Measurements from ENCODE around the gene AGTRAP.

Gene AGTRAP

GRCh38 chr1:11697188-11697892 is 38.6 kb upstream of the AGTRAP start:
- peaks cover 0 to 11% (median 0%) of the 10 kb centered on the region in 5 donors for H3K4me1 ChIP-seq (ENCODE audit: control insufficient read depth in 5 of 5, insufficient read depth in 5 of 5, low read length in 5 of 5)
- H3K27me3 ChIP-seq (ENCODE audit: control insufficient read depth in 5 of 5, insufficient read depth in 4 of 5, low read length in 5 of 5): peaks cover 33 to 59% (median 49%) of the 10 kb centered on the region in 5 donors
- no peak overlapping the region for H3K27ac ChIP-seq (ENCODE audit: low read depth, low read length)

GRCh38 chr1:11697893-11698210 is 38.1 kb upstream of the AGTRAP start:
- H3K9ac ChIP-seq (ENCODE audit: low read length in 5 of 5): no peak overlapping the region
- no peak overlapping the region for H3K4me3 ChIP-seq (ENCODE audit: low read depth in 1 of 5, low read length in 5 of 5)
- no peaks in the 10 kb centered on the region for H3K36me3 ChIP-seq (ENCODE audit: control insufficient read depth in 5 of 5, insufficient read depth in 5 of 5, low read length in 5 of 5)
- H3K9me3 ChIP-seq (ENCODE audit: control insufficient read depth in 5 of 5, low read length in 5 of 5): no peaks in the 10 kb centered on the region
- no peak overlapping the region for H3K27ac ChIP-seq (ENCODE audit: low read depth, low read length)
- peaks cover 29 to 57% (median 46%) of the 10 kb centered on the region in 5 donors for H3K27me3 ChIP-seq (ENCODE audit: control insufficient read depth in 5 of 5, insufficient read depth in 4 of 5, low read length in 5 of 5)
- H3K4me1 ChIP-seq (ENCODE audit: control insufficient read depth in 5 of 5, insufficient read depth in 5 of 5, low read length in 5 of 5): peaks cover 0 to 7% (median 0%) of the 10 kb centered on the region in 5 donors

More at GRCh38 chr1:11697188-11697892, 38.6 kb upstream of the AGTRAP start:
- Histone ChIP-seq H3K9ac (ENCODE audit: low read length in 5 of 5) (no peak overlapping the region), H3K9me3 (ENCODE audit: control insufficient read depth in 5 of 5, low read length in 5 of 5) (no peaks in the 10 kb centered on the region), H3K36me3 (ENCODE audit: control insufficient read depth in 5 of 5, insufficient read depth in 5 of 5, low read length in 5 of 5) (no peaks in the 10 kb centered on the region), H3K4me3 (ENCODE audit: low read depth in 1 of 5, low read length in 5 of 5) (no peak overlapping the region)

DNA sequence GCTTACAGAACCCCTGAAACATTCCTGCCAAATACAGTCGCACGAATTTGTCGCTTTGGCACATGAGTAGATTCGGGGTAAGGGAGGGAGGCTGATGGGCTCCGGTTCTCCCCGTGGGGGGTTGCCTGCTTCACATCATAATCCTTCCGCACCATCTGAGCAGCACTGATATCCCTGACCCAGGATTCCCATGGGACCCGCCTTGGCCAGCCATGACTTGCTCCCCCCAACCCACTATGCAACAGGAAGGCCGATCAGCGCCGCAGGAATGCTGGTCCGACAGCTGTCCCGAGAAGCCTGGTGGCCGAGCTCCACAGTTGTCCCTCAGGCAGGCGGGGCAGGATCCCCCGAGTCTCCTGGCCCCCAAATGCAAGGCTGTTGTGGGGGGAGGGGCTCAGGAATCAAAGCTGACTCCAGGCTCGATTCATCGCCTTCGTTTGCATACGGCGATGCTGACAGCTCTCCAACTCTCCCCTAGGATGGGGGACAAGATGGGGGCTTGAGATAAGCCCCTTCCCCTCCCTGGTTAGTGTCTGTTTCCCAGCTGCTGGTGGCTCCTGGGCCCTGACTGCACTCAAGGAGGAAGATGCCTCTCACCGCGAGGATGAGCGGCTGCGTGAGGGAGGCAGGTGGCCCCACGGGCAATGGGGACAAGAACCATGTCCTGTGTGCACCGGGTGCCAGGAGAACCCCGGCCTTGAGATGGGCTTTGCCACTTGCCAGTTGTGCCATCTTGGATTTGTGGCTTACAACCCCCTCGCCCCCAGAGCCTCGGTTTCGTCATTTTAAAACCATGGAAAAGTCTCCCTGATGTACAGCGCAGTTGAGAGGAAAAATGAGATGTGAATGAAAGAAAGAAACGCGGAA is 35.1 kb upstream of the AGTRAP start:
- no peak overlapping the region for H3K9ac ChIP-seq (ENCODE audit: low read length in 5 of 5)

DNA sequence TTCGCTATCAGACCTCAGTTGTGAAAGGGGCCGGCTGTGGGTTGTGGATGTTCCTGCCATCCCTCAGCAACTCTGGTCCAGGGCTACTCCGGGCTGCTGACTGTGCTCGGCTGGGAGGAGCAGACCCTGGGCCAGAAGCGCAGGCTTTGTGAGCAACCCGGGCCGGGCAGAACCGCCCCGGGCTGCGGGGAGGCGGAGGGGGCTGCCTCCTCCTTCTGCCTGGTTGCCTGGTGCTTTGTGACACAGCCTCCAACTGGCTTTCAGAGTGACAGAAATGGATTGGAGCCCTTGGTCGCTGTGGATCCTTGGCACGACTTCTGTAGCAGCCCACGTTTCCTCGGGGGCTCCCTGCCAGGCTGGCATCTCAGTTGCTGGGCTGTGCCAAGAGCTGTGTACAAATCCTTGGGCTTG is 34.4 kb upstream of the AGTRAP start:
- peaks cover 30 to 65% (median 53%) of the 10 kb centered on the region in 5 donors for H3K27me3 ChIP-seq (ENCODE audit: control insufficient read depth in 5 of 5, insufficient read depth in 4 of 5, low read length in 5 of 5)
- no peak overlapping the region for H3K4me3 ChIP-seq (ENCODE audit: low read depth in 1 of 5, low read length in 5 of 5)
- no peaks in the 10 kb centered on the region for H3K4me1 ChIP-seq (ENCODE audit: control insufficient read depth in 5 of 5, insufficient read depth in 5 of 5, low read length in 5 of 5)
- no peaks in the 10 kb centered on the region for H3K9me3 ChIP-seq (ENCODE audit: control insufficient read depth in 5 of 5, low read length in 5 of 5)
- H3K27ac ChIP-seq (ENCODE audit: low read depth, low read length): no peak overlapping the region
- no peaks in the 10 kb centered on the region for H3K36me3 ChIP-seq (ENCODE audit: control insufficient read depth in 5 of 5, insufficient read depth in 5 of 5, low read length in 5 of 5)
- no peak overlapping the region for H3K9ac ChIP-seq (ENCODE audit: low read length in 5 of 5)

More for the DNA sequence above, 35.1 kb upstream of the AGTRAP start:
- Histone ChIP-seq H3K36me3 (ENCODE audit: control insufficient read depth in 5 of 5, insufficient read depth in 5 of 5, low read length in 5 of 5) (no peaks in the 10 kb centered on the region), H3K4me1 (ENCODE audit: control insufficient read depth in 5 of 5, insufficient read depth in 5 of 5, low read length in 5 of 5) (no peaks in the 10 kb centered on the region), H3K4me3 (ENCODE audit: low read depth in 1 of 5, low read length in 5 of 5) (no peak overlapping the region), H3K9me3 (ENCODE audit: control insufficient read depth in 5 of 5, low read length in 5 of 5) (no peaks in the 10 kb centered on the region), H3K27me3 (ENCODE audit: control insufficient read depth in 5 of 5, insufficient read depth in 4 of 5, low read length in 5 of 5) (peaks cover 30 to 61% (median 47%) of the 10 kb centered on the region in 5 donors), H3K27ac (ENCODE audit: low read depth, low read length) (no peak overlapping the region)

DNA sequence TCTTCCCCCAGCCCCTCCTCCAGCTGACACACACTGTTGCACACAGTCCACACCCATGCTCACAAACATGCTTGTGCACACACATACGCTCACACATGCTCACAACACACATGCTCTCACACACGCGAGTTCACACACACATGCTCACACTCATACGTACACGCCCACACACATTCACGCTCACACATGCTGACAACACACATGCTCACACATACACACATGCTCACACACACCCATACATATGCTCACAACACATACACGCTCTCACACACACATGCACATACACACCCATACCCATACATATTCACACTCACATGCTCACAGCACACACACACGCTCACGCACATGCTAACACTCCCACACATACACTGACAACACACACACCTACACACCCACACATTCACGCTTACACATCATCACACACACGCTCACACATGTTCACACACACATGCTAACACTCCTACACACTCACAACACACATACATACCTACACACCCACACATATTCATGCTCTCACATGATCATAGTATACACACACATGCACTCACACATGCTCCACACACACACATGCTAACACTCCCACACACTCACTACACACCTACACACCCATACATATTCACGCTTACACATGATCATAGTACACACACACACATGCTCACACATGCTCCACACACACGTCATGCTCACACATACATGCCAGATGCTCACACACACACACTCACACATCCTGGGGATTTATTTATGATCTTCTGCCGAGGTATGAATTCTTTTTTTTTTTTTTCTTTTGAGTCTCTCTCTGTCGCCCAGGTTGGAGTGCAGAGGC is 33.7 kb upstream of the AGTRAP start:
- Histone ChIP-seq H3K27ac (ENCODE audit: low read depth, low read length) (no peak overlapping the region), H3K4me1 (ENCODE audit: control insufficient read depth in 5 of 5, insufficient read depth in 5 of 5, low read length in 5 of 5) (no peaks in the 10 kb centered on the region), H3K4me3 (ENCODE audit: low read depth in 1 of 5, low read length in 5 of 5) (no peak overlapping the region), H3K36me3 (ENCODE audit: control insufficient read depth in 5 of 5, insufficient read depth in 5 of 5, low read length in 5 of 5) (no peaks in the 10 kb centered on the region), H3K9me3 (ENCODE audit: control insufficient read depth in 5 of 5, low read length in 5 of 5) (no peaks in the 10 kb centered on the region), H3K9ac (ENCODE audit: low read length in 5 of 5) (peak overlapping the region in 1 of 5 donors; percentile 16), H3K27me3 (ENCODE audit: control insufficient read depth in 5 of 5, insufficient read depth in 4 of 5, low read length in 5 of 5) (peaks cover 31 to 66% (median 53%) of the 10 kb centered on the region in 5 donors)

GRCh38 chr1:11703357-11704193 is 32.4 kb upstream of the AGTRAP start:
- no peak overlapping the region for H3K27ac ChIP-seq (ENCODE audit: low read depth, low read length)
- peaks cover 0 to 6% (median 2%) of the 10 kb centered on the region in 5 donors for H3K4me1 ChIP-seq (ENCODE audit: control insufficient read depth in 5 of 5, insufficient read depth in 5 of 5, low read length in 5 of 5)
- no peaks in the 10 kb centered on the region for H3K9me3 ChIP-seq (ENCODE audit: control insufficient read depth in 5 of 5, low read length in 5 of 5)
- H3K4me3 ChIP-seq (ENCODE audit: low read depth in 1 of 5, low read length in 5 of 5): no peak overlapping the region
- no peak overlapping the region for H3K9ac ChIP-seq (ENCODE audit: low read length in 5 of 5)
- H3K36me3 ChIP-seq (ENCODE audit: control insufficient read depth in 5 of 5, insufficient read depth in 5 of 5, low read length in 5 of 5): no peaks in the 10 kb centered on the region
- peaks cover 38 to 67% (median 61%) of the 10 kb centered on the region in 5 donors for H3K27me3 ChIP-seq (ENCODE audit: control insufficient read depth in 5 of 5, insufficient read depth in 4 of 5, low read length in 5 of 5)

DNA sequence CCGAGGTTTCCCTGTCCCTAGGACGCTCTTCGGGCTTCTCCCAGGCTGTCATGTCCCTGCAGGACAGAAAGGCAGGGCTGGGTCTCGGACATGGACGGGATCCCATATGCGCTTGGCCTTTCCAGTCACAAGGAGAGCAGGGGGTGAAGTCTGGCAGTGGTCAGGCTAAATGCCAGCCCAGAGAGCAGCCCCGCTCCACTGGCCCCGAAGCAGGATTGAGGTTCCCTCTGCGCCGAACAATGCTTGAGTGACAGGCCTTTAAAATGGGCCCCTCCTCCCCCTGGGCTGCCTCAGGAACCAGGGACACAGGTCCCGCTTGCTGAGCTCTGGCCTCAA is 31.8 kb upstream of the AGTRAP start:
- Histone ChIP-seq H3K27ac (ENCODE audit: low read depth, low read length) (no peak overlapping the region), H3K9me3 (ENCODE audit: control insufficient read depth in 5 of 5, low read length in 5 of 5) (no peaks in the 10 kb centered on the region), H3K4me1 (ENCODE audit: control insufficient read depth in 5 of 5, insufficient read depth in 5 of 5, low read length in 5 of 5) (peaks cover 0 to 6% (median 2%) of the 10 kb centered on the region in 5 donors), H3K9ac (ENCODE audit: low read length in 5 of 5) (no peak overlapping the region), H3K4me3 (ENCODE audit: low read depth in 1 of 5, low read length in 5 of 5) (no peak overlapping the region), H3K36me3 (ENCODE audit: control insufficient read depth in 5 of 5, insufficient read depth in 5 of 5, low read length in 5 of 5) (no peaks in the 10 kb centered on the region), H3K27me3 (ENCODE audit: control insufficient read depth in 5 of 5, insufficient read depth in 4 of 5, low read length in 5 of 5) (peaks cover 40 to 68% (median 64%) of the 10 kb centered on the region in 5 donors)

GRCh38 chr1:11704691-11705475 is 31.1 kb upstream of the AGTRAP start:
- peaks cover 40 to 72% (median 68%) of the 10 kb centered on the region in 5 donors for H3K27me3 ChIP-seq (ENCODE audit: control insufficient read depth in 5 of 5, insufficient read depth in 4 of 5, low read length in 5 of 5)
- H3K9ac ChIP-seq (ENCODE audit: low read length in 5 of 5): no peak overlapping the region
- no peaks in the 10 kb centered on the region for H3K9me3 ChIP-seq (ENCODE audit: control insufficient read depth in 5 of 5, low read length in 5 of 5)

GRCh38 chr1:11705596-11705995 is 30.3 kb upstream of the AGTRAP start:
- no peaks in the 10 kb centered on the region for H3K36me3 ChIP-seq (ENCODE audit: control insufficient read depth in 5 of 5, insufficient read depth in 5 of 5, low read length in 5 of 5)
- no peak overlapping the region for H3K9ac ChIP-seq (ENCODE audit: low read length in 5 of 5)
- H3K27ac ChIP-seq (ENCODE audit: low read depth, low read length): no peak overlapping the region
- H3K9me3 ChIP-seq (ENCODE audit: control insufficient read depth in 5 of 5, low read length in 5 of 5): no peaks in the 10 kb centered on the region
- H3K27me3 ChIP-seq (ENCODE audit: control insufficient read depth in 5 of 5, insufficient read depth in 4 of 5, low read length in 5 of 5): peaks cover 38 to 71% (median 67%) of the 10 kb centered on the region in 5 donors
- peaks cover 0 to 6% (median 2%) of the 10 kb centered on the region in 5 donors for H3K4me1 ChIP-seq (ENCODE audit: control insufficient read depth in 5 of 5, insufficient read depth in 5 of 5, low read length in 5 of 5)
- H3K4me3 ChIP-seq (ENCODE audit: low read depth in 1 of 5, low read length in 5 of 5): no peak overlapping the region

More at GRCh38 chr1:11704691-11705475, 31.1 kb upstream of the AGTRAP start:
- H3K4me3 ChIP-seq (ENCODE audit: low read depth in 1 of 5, low read length in 5 of 5): no peak overlapping the region
- no peak overlapping the region for H3K27ac ChIP-seq (ENCODE audit: low read depth, low read length)
- H3K4me1 ChIP-seq (ENCODE audit: control insufficient read depth in 5 of 5, insufficient read depth in 5 of 5, low read length in 5 of 5): peaks cover 0 to 6% (median 2%) of the 10 kb centered on the region in 5 donors
- H3K36me3 ChIP-seq (ENCODE audit: control insufficient read depth in 5 of 5, insufficient read depth in 5 of 5, low read length in 5 of 5): no peaks in the 10 kb centered on the region

Data from subcutaneous abdominal adipose tissue (tissue), 5 donors.